CD8-positive, alpha-beta memory T cell (primary cell): Measurements from ENCODE around the gene PDCD4. TPM values are rescaled to one million over a fixed set of nuclear protein-coding genes. Genes with fewer than 3 reads are reported as not detected.

Experiments
- CTCF ChIA-PET: fragments of 350-600 bp; sonication (Branson Sonifier 250); formaldehyde crosslinking; loops from one replicate; lab custom pipeline; 2021; ENCODE audit warnings: antibody characterized with exemption; lab: Charles Lee
- POLR2A ChIA-PET: fragments of 350-600 bp; sonication (Branson Sonifier 250); formaldehyde crosslinking; loops from one replicate; lab custom pipeline; 2021; ENCODE audit warnings: antibody characterized with exemption; lab: Charles Lee
- DNase-seq, 5 donors: peaks; one replicate each; pipeline versions ENCODE4 v3.0.0 to v3.0.0-alpha.2; 2020 to 2022; ENCODE audit warnings: mixed read lengths in 1 of 5
- H3K27ac ChIP-seq: one replicate; pipeline ENCODE4 v1.7.0; 2013; ENCODE audit warnings: low read depth, mild to moderate bottlenecking, low read length, moderate library complexity
- H3K27me3 ChIP-seq: 2 replicates; pipeline ENCODE4 v1.7.0; 2013; ENCODE audit warnings: low read length, mild to moderate bottlenecking; ENCODE audit not compliant: insufficient read depth, poor library complexity, severe bottlenecking
- H3K36me3 ChIP-seq: 2 replicates; pipeline ENCODE4 v1.7.0; 2013; ENCODE audit warnings: mild to moderate bottlenecking, low read length, moderate library complexity; ENCODE audit not compliant: insufficient read depth
- H3K4me1 ChIP-seq: 2 replicates; pipeline ENCODE4 v1.7.0; 2013; ENCODE audit warnings: mild to moderate bottlenecking, low read length, moderate library complexity; ENCODE audit not compliant: insufficient read depth
- H3K4me3 ChIP-seq: 2 replicates; pipeline ENCODE4 v1.7.0; 2013; ENCODE audit warnings: mild to moderate bottlenecking, low read length
- H3K9me3 ChIP-seq: 2 replicates; pipeline ENCODE4 v1.7.0; 2013; ENCODE audit warnings: mild to moderate bottlenecking, low read length
- H3K27ac Mint-ChIP-seq, 8 donors: one replicate each; pipeline ENCODE4 v1.8.0; 2020 to 2021; ENCODE audit warnings: mixed read lengths in 8 of 8, mild to moderate bottlenecking in 6 of 8, inconsistent platforms in 3 of 8, moderate library complexity in 3 of 8
- H3K27me3 Mint-ChIP-seq, 2 donors: one replicate each; pipeline ENCODE4 v1.8.0; 2020 to 2021; ENCODE audit warnings: mixed read lengths in 2 of 2, mild to moderate bottlenecking in 1 of 2, moderate library complexity in 1 of 2
- H3K36me3 Mint-ChIP-seq, 3 donors: one replicate each; pipeline ENCODE4 v1.8.0; 2020 to 2021; ENCODE audit warnings: mixed read lengths in 3 of 3, inconsistent platforms in 1 of 3, mild to moderate bottlenecking in 1 of 3
- H3K4me1 Mint-ChIP-seq, 3 donors: one replicate each; pipeline ENCODE4 v1.8.0; 2020 to 2021; ENCODE audit warnings: mixed read lengths in 3 of 3, inconsistent platforms in 1 of 3, mild to moderate bottlenecking in 1 of 3
- H3K4me3 Mint-ChIP-seq, 7 donors: one replicate each; pipeline ENCODE4 v1.8.0; 2020 to 2021; ENCODE audit warnings: mixed read lengths in 7 of 7, mild to moderate bottlenecking in 6 of 7, moderate library complexity in 4 of 7, inconsistent platforms in 2 of 7
- H3K9me3 Mint-ChIP-seq, 5 donors: one replicate each; pipeline ENCODE4 v1.8.0; 2020 to 2022; ENCODE audit warnings: mixed read lengths in 5 of 5, mild to moderate bottlenecking in 3 of 5, moderate library complexity in 2 of 5, inconsistent platforms in 1 of 5
- polyA plus RNA-seq: library from polyadenylated mRNA; unstranded; fragments of 300-500 nt; fragmentation: Illumina TruSeq; gene quantifications from one replicate; pipeline ENCODE4 v1.2.3, GENCODE V29; 2021
- total RNA-seq, 2 experiments: library from RNA; stranded (reverse); gene quantifications; one replicate each; pipeline ENCODE4 v1.2.3, GENCODE V29; 2021

PDCD4 gene
- total and polyA plus RNA-seq, 3 experiments from 2014 or later: 88.4 to 540 (median 96.1) TPM

DNA sequence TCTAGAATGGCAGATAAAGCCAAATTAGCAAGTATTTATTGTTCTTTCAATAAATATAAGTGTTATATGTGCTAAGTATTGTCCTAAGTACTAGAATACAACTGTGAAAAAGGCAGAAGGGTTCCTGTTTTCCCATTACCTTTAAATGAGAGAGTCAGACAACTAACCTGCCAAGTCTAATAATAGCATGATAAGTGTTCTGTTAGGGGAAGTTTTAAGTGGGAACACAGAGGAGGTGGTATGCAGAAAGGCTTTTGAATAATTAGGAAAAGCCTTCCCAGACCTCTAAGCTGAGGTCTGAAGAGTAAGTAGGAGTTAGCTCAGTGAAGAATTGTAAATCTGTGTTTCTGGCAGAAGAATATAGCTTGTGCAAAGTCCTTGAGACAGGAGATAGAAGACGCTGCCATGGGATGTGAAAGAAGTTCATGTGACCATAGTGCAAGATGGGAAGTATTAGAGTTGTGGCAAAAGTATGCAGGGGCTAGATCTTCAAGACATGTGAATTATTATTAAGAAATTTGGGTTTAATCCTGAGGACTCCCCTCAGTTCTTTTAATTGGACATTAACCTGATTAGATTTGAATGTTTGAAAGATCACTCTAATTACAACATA, 60.1 kb downstream of the PDCD4 start:
- no peaks in the 10 kb centered on the region for H3K9me3 Mint-ChIP-seq
- H3K36me3 ChIP-seq: no peaks in the 10 kb centered on the region
- peaks cover 27 to 36% (median 36%) of the 10 kb centered on the region in 3 donors for H3K4me1 Mint-ChIP-seq
- no peaks in the 10 kb centered on the region for H3K9me3 ChIP-seq
- peaks cover 2 to 5% (median 3%) of the 10 kb centered on the region in 3 donors for H3K36me3 Mint-ChIP-seq
- H3K4me1 ChIP-seq: peaks cover 13% of the 10 kb centered on the region
- no peak overlapping the region for H3K4me3 Mint-ChIP-seq
- H3K4me3 ChIP-seq: no peak overlapping the region
- no peaks in the 10 kb centered on the region for H3K27me3 Mint-ChIP-seq
- ChIA-PET POLR2A (no interaction called here), CTCF (no interaction called here)
- no peak overlapping the region for H3K27ac ChIP-seq
- H3K27ac Mint-ChIP-seq: no peak overlapping the region
- DNase-seq: no peak
- H3K27me3 ChIP-seq: no peaks in the 10 kb centered on the region

DNA sequence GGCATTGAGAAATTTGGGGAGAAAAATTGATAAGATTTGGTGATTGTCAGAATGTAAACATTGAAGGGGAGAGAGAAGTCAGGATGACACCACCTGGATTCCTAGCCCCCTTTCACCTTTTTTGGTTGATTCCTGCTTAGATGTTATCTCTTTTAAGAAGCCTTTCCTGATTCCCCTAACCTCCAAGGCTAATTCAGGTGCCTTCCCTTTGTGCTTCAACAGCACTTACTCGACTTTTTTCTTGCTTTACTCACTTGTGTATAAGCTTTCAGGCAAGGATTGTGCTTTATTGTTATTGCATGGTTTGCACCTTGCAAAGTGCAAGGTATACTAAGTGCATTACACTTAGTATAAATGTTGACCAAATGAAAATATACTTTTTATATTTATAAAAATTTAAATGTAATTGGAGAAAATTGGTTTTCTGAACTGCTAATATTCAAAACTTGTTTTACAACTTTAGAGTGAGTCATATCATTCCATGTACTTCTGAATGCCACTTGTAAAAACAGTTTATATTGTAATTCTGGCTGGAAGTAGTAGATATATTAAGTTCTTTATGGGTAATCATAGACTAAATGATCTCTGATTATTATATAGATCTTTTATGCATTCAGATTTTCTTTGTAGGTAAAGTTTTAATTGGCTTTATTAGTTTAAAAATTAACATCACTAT, 60.9 kb downstream of the PDCD4 start:
- H3K27me3 ChIP-seq: no peaks in the 10 kb centered on the region
- POLR2A ChIA-PET: no interaction called here
- no peaks in the 10 kb centered on the region for H3K9me3 Mint-ChIP-seq
- no peaks in the 10 kb centered on the region for H3K9me3 ChIP-seq
- CTCF ChIA-PET: no interaction called here
- H3K4me3 ChIP-seq: no peak overlapping the region
- H3K4me3 Mint-ChIP-seq: no peak overlapping the region
- H3K27me3 Mint-ChIP-seq: no peaks in the 10 kb centered on the region
- H3K27ac Mint-ChIP-seq: peak overlapping the region in 1 of 8 donors; percentile 50
- peaks cover 13% of the 10 kb centered on the region for H3K4me1 ChIP-seq
- no peaks in the 10 kb centered on the region for H3K36me3 ChIP-seq
- H3K27ac ChIP-seq: no peak overlapping the region
- peaks cover 2 to 9% (median 3%) of the 10 kb centered on the region in 3 donors for H3K36me3 Mint-ChIP-seq
- DNase-seq: no peak
- H3K4me1 Mint-ChIP-seq: peaks cover 27 to 36% (median 35%) of the 10 kb centered on the region in 3 donors

DNA sequence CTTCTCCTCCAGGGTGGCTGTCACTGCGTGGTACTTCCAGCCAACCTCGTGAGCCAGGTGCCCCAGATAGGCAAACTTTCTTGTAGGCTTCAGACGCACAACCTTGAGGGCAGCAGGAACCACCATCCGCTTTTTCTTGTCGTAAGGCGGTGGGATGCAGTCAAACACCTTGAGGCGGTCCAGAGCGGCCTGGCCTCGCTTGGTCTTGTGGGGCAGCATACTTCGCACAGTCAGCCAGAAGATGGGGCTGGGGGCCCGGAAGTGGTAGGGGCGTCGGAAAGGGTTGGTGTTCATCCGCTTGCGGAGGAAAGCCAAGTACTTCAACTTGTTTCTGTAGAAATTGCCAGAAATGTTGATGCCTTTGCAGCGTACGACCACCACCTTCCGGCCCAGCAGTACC, 65.0 kb downstream of the PDCD4 start:
- Histone ChIP-seq H3K9me3 (no peaks in the 10 kb centered on the region), H3K36me3 (no peaks in the 10 kb centered on the region), H3K27ac (no peak overlapping the region), H3K4me3 (no peak overlapping the region), H3K4me1 (peaks cover 4% of the 10 kb centered on the region), H3K27me3 (no peaks in the 10 kb centered on the region)
- H3K27me3 Mint-ChIP-seq: no peaks in the 10 kb centered on the region
- peaks cover 7 to 27% (median 11%) of the 10 kb centered on the region in 3 donors for H3K36me3 Mint-ChIP-seq
- ChIA-PET CTCF (interaction anchor here (1.6 kb wide), 1 partner anchor 25 kb away, joined by 3 read pairs; no protein-coding TSS in a partner anchor), POLR2A (no interaction called here)
- peak overlapping the region in 1 of 7 donors; percentile 8 for H3K4me3 Mint-ChIP-seq
- peaks cover 42 to 62% (median 42%) of the 10 kb centered on the region in 3 donors for H3K4me1 Mint-ChIP-seq
- no peaks in the 10 kb centered on the region for H3K9me3 Mint-ChIP-seq
- H3K27ac Mint-ChIP-seq: no peak overlapping the region
- no peak for DNase-seq

DNA sequence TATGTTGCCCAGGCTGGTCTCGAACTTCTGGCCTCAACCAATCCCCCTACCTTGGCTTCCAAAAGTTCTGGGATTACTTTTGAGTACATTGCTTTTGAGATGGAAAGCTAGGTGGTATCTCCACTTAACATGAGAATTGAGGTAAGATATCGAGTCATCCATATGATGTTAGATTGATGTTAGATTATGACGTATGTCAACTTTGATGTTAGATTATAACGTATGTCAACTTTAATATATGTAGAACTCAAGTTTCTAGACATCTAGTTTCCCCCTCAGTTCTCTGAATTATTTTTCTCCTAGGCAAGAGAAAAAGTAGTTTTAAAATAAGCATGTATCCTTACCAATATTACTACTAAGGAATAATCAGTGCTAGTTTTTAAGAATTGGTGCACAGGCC, 67.7 kb downstream of the PDCD4 start:
- no peaks in the 10 kb centered on the region for H3K9me3 ChIP-seq
- CTCF ChIA-PET: no interaction called here
- H3K4me3 Mint-ChIP-seq: no peak overlapping the region

DNA sequence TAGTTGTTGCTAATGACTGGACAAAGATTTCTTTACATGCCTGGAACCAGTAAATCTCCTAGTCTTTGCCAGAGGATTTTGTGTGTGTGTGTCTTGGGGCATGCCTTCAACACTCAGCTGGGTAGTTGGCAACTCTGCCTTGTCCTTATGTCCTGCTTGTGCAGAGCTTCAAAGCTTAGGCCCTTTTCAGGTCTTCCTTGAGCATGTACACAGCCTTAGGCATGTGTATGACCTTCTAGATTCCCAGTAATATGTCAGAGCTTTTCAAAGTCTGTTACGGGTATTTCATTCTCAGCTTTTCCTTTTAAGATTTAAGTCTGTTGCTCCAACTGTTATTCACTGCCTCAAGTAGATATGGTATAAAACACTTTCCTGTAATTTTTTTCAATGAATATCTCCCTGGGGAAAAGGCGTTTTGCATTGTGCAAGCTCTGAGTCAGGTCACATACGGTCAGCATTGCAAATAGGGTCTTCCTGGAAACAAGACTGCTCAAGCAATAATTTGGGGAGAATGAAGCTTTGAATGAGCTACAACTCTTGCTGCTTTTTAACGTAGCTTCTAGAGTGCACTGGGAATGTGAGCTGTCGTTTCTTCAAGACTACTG, 73.2 kb downstream of the PDCD4 start:
- no peaks in the 10 kb centered on the region for H3K4me1 ChIP-seq
- peaks cover 54 to 87% (median 77%) of the 10 kb centered on the region in 3 donors for H3K4me1 Mint-ChIP-seq
- H3K4me3 Mint-ChIP-seq: no peak overlapping the region
- H3K27me3 Mint-ChIP-seq: no peaks in the 10 kb centered on the region
- no peak overlapping the region for H3K27ac Mint-ChIP-seq
- H3K27me3 ChIP-seq: no peaks in the 10 kb centered on the region
- POLR2A ChIA-PET: no interaction called here
- no peak overlapping the region for H3K4me3 ChIP-seq
- H3K36me3 Mint-ChIP-seq: peaks cover 38 to 61% (median 39%) of the 10 kb centered on the region in 3 donors
- CTCF ChIA-PET: interaction anchor here (1.0 to 1.3 kb wide), 2 partner anchors 12 to 26 kb away, joined by 3 read pairs; partner anchors contain the start of gene BBIP1
- no peak for DNase-seq
- H3K9me3 ChIP-seq: no peaks in the 10 kb centered on the region
- no peaks in the 10 kb centered on the region for H3K36me3 ChIP-seq
- H3K27ac ChIP-seq: no peak overlapping the region
- peaks cover 0 to 11% (median 5%) of the 10 kb centered on the region in 5 donors for H3K9me3 Mint-ChIP-seq

More for the DNA sequence above, 67.7 kb downstream of the PDCD4 start:
- POLR2A ChIA-PET: no interaction called here
- Histone ChIP-seq H3K4me3 (no peak overlapping the region), H3K4me1 (no peaks in the 10 kb centered on the region), H3K36me3 (no peaks in the 10 kb centered on the region), H3K27ac (no peak overlapping the region), H3K27me3 (no peaks in the 10 kb centered on the region)
- Mint-ChIP-seq H3K36me3 (peaks cover 21 to 51% (median 30%) of the 10 kb centered on the region in 3 donors), H3K27ac (peak overlapping the region in 1 of 8 donors; percentile 10), H3K9me3 (peaks cover 0 to 11% (median 5%) of the 10 kb centered on the region in 5 donors), H3K4me1 (peaks cover 47 to 74% (median 67%) of the 10 kb centered on the region in 3 donors), H3K27me3 (no peaks in the 10 kb centered on the region)
- no peak for DNase-seq

DNA sequence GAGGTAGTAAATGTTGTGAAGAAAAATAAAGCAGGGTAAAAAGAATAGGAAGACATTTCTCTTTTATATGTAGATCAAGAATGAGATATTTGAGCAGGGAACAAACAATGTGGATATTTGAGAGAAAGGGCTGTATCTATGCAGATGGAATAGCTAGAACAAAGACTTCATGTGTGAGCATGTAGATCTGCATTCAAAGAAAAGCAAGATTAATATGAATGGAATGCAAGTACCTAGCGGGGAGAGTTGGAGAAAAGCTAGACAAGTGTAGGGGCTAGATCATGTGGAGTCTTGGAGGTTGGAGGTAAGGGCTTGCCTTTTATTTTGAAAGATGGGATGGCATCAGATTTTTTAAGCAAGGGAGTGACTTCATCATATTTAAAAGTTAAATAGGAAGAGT, 74.8 kb downstream of the PDCD4 start:
- ChIA-PET POLR2A (no interaction called here), CTCF (no interaction called here)
- H3K4me1 ChIP-seq: no peaks in the 10 kb centered on the region
- H3K27me3 ChIP-seq: no peaks in the 10 kb centered on the region
- Mint-ChIP-seq H3K36me3 (peaks cover 37 to 56% (median 42%) of the 10 kb centered on the region in 3 donors), H3K4me1 (peaks cover 53 to 87% (median 78%) of the 10 kb centered on the region in 3 donors), H3K27me3 (no peaks in the 10 kb centered on the region), H3K4me3 (peak overlapping the region in 1 of 7 donors; percentile 16), H3K9me3 (peaks cover 0 to 11% (median 5%) of the 10 kb centered on the region in 5 donors), H3K27ac (peak overlapping the region in 2 of 8 donors; percentile 61 to 82)
- no peaks in the 10 kb centered on the region for H3K36me3 ChIP-seq
- no peaks in the 10 kb centered on the region for H3K9me3 ChIP-seq
- DNase-seq: no peak
- H3K27ac ChIP-seq: no peak overlapping the region
- no peak overlapping the region for H3K4me3 ChIP-seq

DNA sequence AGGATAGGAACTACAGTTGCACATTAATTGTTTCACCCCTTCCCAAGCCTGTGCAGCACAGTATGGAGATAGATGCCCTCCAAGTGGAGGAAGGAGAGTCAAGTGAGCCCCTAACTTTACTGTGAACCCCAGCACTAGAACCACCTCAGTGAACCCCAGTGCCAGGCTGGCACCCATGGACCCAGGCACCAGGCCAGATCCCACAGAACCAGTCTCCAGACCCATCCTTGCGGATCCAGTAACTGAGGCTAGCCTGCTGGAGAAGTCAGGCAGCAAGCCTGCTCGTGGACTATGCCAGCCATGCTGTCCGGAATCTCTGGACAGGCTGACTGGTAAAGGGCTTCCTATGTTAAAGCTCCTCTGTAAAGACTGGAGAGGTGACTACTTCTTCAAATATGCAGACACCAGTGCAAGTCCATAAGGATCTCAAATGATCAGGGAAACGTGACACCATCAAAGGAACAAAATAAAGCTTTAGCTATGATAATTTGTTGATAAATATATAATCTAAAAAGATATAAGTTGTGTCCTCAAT, 75.4 kb downstream of the PDCD4 start:
- H3K36me3 ChIP-seq: no peaks in the 10 kb centered on the region
- Mint-ChIP-seq H3K27ac (no peak overlapping the region), H3K4me1 (peaks cover 53 to 85% (median 75%) of the 10 kb centered on the region in 3 donors), H3K27me3 (no peaks in the 10 kb centered on the region), H3K36me3 (peaks cover 37 to 56% (median 41%) of the 10 kb centered on the region in 3 donors), H3K4me3 (no peak overlapping the region), H3K9me3 (peaks cover 0 to 11% (median 5%) of the 10 kb centered on the region in 5 donors)
- ChIA-PET CTCF (no interaction called here), POLR2A (no interaction called here)
- no peak overlapping the region for H3K4me3 ChIP-seq
- no peak overlapping the region for H3K27ac ChIP-seq
- H3K9me3 ChIP-seq: no peaks in the 10 kb centered on the region
- H3K27me3 ChIP-seq: no peaks in the 10 kb centered on the region
- DNase-seq: no peak
- H3K4me1 ChIP-seq: no peaks in the 10 kb centered on the region
